Prostate gland (tissue), 2 donors: ENCODE measurements around the gene DTX4. TPM values are rescaled to one million over a fixed set of nuclear protein-coding genes. Genes with fewer than 3 reads are reported as not detected.
A peak's percentile ranks its signal among the peaks of the same experiment; 100 is the strongest.

Experiments used
- DNase-seq: peaks from one replicate; pipeline ENCODE4 v3.0.0-alpha.2; 2019; ENCODE audit warnings: low spot score
- H3K27ac ChIP-seq, 2 donors: fragments of 200-600 bp; sonication (generic); 2 replicates each; pipeline ENCODE4 v1.5.1; 2017 to 2019
- H3K27me3 ChIP-seq: fragments of 200-600 bp; sonication (generic); replicated peaks from 2 replicates; pipeline ENCODE4 v1.5.1; 2019; ENCODE audit not compliant: insufficient read depth
- H3K36me3 ChIP-seq, 2 donors: fragments of 200-600 bp; sonication (generic); 1 replicate in 1 of 2; 2 replicates in 1 of 2; pipeline versions ENCODE4 v1.5.1 to v1.8.1; 2017 to 2019
- H3K4me1 ChIP-seq: fragments of 200-600 bp; sonication (generic); replicated peaks from 2 replicates; pipeline ENCODE4 v1.5.1; 2019
- H3K4me3 ChIP-seq, 2 donors: fragments of 200-600 bp; sonication (generic); 2 replicates each; pipeline ENCODE4 v1.5.1; 2017 to 2019
- H3K9me3 ChIP-seq: fragments of 200-600 bp; sonication (generic); 2 replicates; pipeline ENCODE4 v1.5.1; 2017
- POLR2A ChIP-seq: fragments of 450-650 bp; IDR thresholded peaks from one replicate; pipeline ENCODE4 v1.6.1; 2016; ENCODE audit warnings: antibody characterized with exemption, mild to moderate bottlenecking
- POLR2AphosphoS5 ChIP-seq: sonication (generic); formaldehyde crosslinking; IDR thresholded peaks from one replicate; pipeline ENCODE4 v1.6.1; 2017; ENCODE audit warnings: antibody characterized with exemption
- WGBS: methylation state at CpG from one replicate; pipeline ENCODE4 v1.1.5; 2018; 5-methylcytosine and 5-hydroxymethylcytosine counted together
- intact Hi-C: fragments of 100-400 bp; cut with DNase I; formaldehyde crosslinking; loops from one replicate; pipeline ENCODE4 v1.14.2; 2022
- total RNA-seq, 2 donors: library from RNA; depleted of rRNA; stranded (reverse); fragments of >200 nt; gene quantifications; one replicate each; pipeline ENCODE4 v1.1.0, GENCODE V29; 2016
- TF ChIP-seq, protein P1 (sequence below), 4 experiments: fragments of 200-600 bp in 2 of 4; fragments of 450-650 bp in 2 of 4; sonication (generic) in 2 of 4; IDR thresholded peaks; 1 replicate in 3 of 4; 2 replicates in 1 of 4; pipeline ENCODE4 v1.5.1; 2016 to 2019; ENCODE audit warnings: antibody characterized with exemption in 4 of 4, mild to moderate bottlenecking in 2 of 4, moderate library complexity in 2 of 4

Gene DTX4
- total RNA-seq, 2 donors from 2014 or later, result 6.9 to 10.7 TPM

- no peaks in the 10 kb centered on the region for H3K27me3 ChIP-seq
- intact Hi-C loops, result no loop called here
- no peaks in the 10 kb centered on the region for H3K9me3 ChIP-seq
- no peak overlapping the region for H3K4me3 ChIP-seq
- no peaks in the 10 kb centered on the region for H3K36me3 ChIP-seq
- no peak overlapping the region for H3K27ac ChIP-seq
- no peaks in the 10 kb centered on the region for H3K4me1 ChIP-seq
- no peak for DNase-seq
- no peak for TF ChIP-seq POLR2A
- TF ChIP-seq, protein P1, sequence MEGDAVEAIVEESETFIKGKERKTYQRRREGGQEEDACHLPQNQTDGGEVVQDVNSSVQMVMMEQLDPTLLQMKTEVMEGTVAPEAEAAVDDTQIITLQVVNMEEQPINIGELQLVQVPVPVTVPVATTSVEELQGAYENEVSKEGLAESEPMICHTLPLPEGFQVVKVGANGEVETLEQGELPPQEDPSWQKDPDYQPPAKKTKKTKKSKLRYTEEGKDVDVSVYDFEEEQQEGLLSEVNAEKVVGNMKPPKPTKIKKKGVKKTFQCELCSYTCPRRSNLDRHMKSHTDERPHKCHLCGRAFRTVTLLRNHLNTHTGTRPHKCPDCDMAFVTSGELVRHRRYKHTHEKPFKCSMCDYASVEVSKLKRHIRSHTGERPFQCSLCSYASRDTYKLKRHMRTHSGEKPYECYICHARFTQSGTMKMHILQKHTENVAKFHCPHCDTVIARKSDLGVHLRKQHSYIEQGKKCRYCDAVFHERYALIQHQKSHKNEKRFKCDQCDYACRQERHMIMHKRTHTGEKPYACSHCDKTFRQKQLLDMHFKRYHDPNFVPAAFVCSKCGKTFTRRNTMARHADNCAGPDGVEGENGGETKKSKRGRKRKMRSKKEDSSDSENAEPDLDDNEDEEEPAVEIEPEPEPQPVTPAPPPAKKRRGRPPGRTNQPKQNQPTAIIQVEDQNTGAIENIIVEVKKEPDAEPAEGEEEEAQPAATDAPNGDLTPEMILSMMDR (IDR thresholded peaks at IDR 0.05), result no peak
- TF ChIP-seq POLR2AphosphoS5, result no peak
- 91% methylated on average over 4 of the region's 4 CpGs for WGBS
Measured at GRCh38 chr11:59192446-59193020, 20.6 kb downstream of the DTX4 start.

GRCh38 chr11:59193587-59194130 is 21.7 kb downstream of the DTX4 start:
- Histone ChIP-seq H3K4me1 (no peaks in the 10 kb centered on the region), H3K27me3 (no peaks in the 10 kb centered on the region), H3K27ac (no peak overlapping the region), H3K4me3 (no peak overlapping the region), H3K9me3 (no peaks in the 10 kb centered on the region), H3K36me3 (no peaks in the 10 kb centered on the region)
- TF ChIP-seq POLR2AphosphoS5 (no peak), POLR2A (no peak)
- TF ChIP-seq, protein P1 (IDR thresholded peaks at IDR 0.05), result no peak
- no peak for DNase-seq
- intact Hi-C loops, result no loop called here
- WGBS, result 83% methylated on average over 10 of the region's 10 CpGs

DNA sequence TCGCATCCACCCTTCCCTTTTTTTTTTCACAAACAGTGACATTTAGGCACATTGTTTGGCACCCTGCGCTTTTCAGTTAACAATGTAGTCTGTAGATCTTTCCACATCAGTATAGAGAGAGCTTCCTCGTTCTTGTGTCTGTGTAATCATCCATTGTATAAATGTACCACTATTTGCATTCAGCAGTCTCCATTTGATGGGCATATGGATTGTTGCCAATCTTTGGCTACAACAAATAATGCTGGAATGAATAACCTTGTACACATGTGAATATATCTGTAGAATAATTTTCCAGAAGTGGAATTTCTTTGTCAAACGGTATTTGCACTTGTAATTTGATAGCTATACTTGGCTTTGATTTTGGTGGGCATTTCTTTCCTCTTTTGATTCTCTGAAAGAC is 23.7 kb downstream of the DTX4 start:
- TF ChIP-seq, protein P1 (IDR thresholded peaks at IDR 0.05), result no peak
- TF ChIP-seq POLR2A (no peak), POLR2AphosphoS5 (no peak)
- Histone ChIP-seq H3K9me3 (no peaks in the 10 kb centered on the region), H3K4me1 (no peaks in the 10 kb centered on the region), H3K36me3 (no peaks in the 10 kb centered on the region), H3K27me3 (no peaks in the 10 kb centered on the region), H3K27ac (no peak overlapping the region), H3K4me3 (no peak overlapping the region)
- intact Hi-C loops, result no loop called here
- no peak for DNase-seq
- 45% methylated on average over 4 of the region's 4 CpGs for WGBS

- intact Hi-C loops, result no loop called here
- WGBS, result 97% methylated on average over 2 of the region's 2 CpGs
- Histone ChIP-seq H3K4me1 (no peaks in the 10 kb centered on the region), H3K36me3 (no peaks in the 10 kb centered on the region), H3K27me3 (no peaks in the 10 kb centered on the region), H3K9me3 (no peaks in the 10 kb centered on the region), H3K4me3 (no peak overlapping the region), H3K27ac (no peak overlapping the region)
- TF ChIP-seq POLR2A, result no peak
- TF ChIP-seq, protein P1 (IDR thresholded peaks at IDR 0.05), result no peak
- TF ChIP-seq POLR2AphosphoS5, result no peak
- no peak for DNase-seq
Measured at GRCh38 chr11:59196777-59197176, 24.8 kb downstream of the DTX4 start.

DNA sequence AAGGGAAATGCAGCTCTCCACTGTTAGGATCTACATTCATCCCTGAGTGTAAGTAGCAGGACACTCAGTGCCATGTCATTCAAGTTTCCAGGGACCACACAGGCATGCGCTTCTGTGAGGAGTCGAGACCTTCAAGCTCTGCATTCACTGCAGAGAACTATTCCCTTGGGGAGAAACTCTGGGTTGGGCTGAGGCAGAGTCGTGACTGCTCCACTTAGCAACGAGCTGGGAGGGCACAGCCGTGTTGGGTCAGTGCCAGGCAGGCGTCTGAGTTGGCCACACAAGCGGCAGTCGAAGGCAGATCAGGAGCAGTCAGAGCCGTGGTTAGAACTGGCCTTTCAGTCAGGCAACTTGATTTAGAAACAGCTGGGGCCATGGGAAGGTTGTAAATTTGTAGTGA is 26.1 kb downstream of the DTX4 start:
- 12% methylated on average over 9 of the region's 9 CpGs for WGBS
- TF ChIP-seq, protein P1 (IDR thresholded peaks at IDR 0.05), result no peak
- TF ChIP-seq POLR2AphosphoS5, result no peak
- TF ChIP-seq POLR2A, result no peak
- intact Hi-C loops, result no loop called here
- DNase-seq, result peak; percentile 42
- Histone ChIP-seq H3K27ac (no peak overlapping the region), H3K4me1 (no peaks in the 10 kb centered on the region), H3K27me3 (no peaks in the 10 kb centered on the region), H3K9me3 (no peaks in the 10 kb centered on the region), H3K36me3 (no peaks in the 10 kb centered on the region), H3K4me3 (no peak overlapping the region)
